ENCODE measurements around the gene PTPRM.
A peak's percentile ranks its signal among the peaks of the same experiment; 100 is the strongest.

GRCh38 chr18:8140841-8141501 is 573.9 kb downstream of the PTPRM start:
- TF ChIP-seq, protein P1, sequence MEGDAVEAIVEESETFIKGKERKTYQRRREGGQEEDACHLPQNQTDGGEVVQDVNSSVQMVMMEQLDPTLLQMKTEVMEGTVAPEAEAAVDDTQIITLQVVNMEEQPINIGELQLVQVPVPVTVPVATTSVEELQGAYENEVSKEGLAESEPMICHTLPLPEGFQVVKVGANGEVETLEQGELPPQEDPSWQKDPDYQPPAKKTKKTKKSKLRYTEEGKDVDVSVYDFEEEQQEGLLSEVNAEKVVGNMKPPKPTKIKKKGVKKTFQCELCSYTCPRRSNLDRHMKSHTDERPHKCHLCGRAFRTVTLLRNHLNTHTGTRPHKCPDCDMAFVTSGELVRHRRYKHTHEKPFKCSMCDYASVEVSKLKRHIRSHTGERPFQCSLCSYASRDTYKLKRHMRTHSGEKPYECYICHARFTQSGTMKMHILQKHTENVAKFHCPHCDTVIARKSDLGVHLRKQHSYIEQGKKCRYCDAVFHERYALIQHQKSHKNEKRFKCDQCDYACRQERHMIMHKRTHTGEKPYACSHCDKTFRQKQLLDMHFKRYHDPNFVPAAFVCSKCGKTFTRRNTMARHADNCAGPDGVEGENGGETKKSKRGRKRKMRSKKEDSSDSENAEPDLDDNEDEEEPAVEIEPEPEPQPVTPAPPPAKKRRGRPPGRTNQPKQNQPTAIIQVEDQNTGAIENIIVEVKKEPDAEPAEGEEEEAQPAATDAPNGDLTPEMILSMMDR (IDR thresholded peaks at IDR 0.05) = no peak
- TF ChIP-seq EP300 (IDR thresholded peaks at IDR 0.05; ENCODE audit: low read depth) = no peak
- no peak for TF ChIP-seq POLR2A (IDR thresholded peaks at IDR 0.05)
- TF ChIP-seq POLR2AphosphoS5 (IDR thresholded peaks at IDR 0.05) = peak in 1 of 3 donors; percentile 15
